ENCODE data around the gene UTS2R. TPM values are rescaled to one million over a fixed set of nuclear protein-coding genes. Genes with fewer than 3 reads are reported as not detected.

Gene UTS2R
- total RNA-seq, 1 donor from 2014 or later: 7.2 TPM

DNA sequence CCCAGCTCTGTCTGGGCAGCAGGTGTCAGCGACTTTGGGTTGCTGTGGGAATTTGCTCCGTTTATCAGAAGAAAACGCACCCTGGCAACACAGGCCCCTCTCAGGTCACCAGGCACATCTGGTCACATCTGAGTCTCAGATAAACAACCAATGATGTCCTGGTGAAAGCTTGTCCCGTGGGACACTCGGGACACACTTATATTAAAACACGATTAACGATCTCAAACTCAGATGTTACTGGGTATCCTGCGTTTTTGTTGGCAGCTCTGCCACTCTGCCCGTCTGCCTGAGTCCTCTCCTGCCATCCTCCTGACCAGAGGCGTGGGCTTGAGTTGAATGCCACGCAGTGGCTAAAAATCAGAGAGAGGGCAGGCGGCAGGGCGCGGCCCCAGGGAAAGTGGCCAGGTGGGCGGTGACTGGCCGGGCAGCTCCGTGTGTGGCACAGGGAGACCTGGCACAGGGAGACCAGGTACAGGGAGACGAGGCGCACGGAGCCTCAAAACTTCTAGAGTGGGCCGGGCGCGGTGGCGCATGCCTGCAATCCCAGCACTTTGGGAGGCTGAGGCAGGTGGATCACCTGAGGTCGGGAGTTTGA, 40.1 kb upstream of the UTS2R start:
- peaks cover 8% of the 10 kb centered on the region for H3K27me3 Mint-ChIP-seq (ENCODE audit: unreplicated experiment)
- peaks cover 8% of the 10 kb centered on the region for H3K4me1 Mint-ChIP-seq (ENCODE audit: low read depth, unreplicated experiment)
- no peak overlapping the region for H3K4me3 Mint-ChIP-seq (ENCODE audit: unreplicated experiment)
- H3K36me3 Mint-ChIP-seq (ENCODE audit: unreplicated experiment): no peaks in the 10 kb centered on the region
- H3K27ac Mint-ChIP-seq (ENCODE audit: unreplicated experiment): no peak overlapping the region
- TF ChIP-seq, protein P1, sequence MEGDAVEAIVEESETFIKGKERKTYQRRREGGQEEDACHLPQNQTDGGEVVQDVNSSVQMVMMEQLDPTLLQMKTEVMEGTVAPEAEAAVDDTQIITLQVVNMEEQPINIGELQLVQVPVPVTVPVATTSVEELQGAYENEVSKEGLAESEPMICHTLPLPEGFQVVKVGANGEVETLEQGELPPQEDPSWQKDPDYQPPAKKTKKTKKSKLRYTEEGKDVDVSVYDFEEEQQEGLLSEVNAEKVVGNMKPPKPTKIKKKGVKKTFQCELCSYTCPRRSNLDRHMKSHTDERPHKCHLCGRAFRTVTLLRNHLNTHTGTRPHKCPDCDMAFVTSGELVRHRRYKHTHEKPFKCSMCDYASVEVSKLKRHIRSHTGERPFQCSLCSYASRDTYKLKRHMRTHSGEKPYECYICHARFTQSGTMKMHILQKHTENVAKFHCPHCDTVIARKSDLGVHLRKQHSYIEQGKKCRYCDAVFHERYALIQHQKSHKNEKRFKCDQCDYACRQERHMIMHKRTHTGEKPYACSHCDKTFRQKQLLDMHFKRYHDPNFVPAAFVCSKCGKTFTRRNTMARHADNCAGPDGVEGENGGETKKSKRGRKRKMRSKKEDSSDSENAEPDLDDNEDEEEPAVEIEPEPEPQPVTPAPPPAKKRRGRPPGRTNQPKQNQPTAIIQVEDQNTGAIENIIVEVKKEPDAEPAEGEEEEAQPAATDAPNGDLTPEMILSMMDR (IDR thresholded peaks at IDR 0.05; ENCODE audit: partially characterized antibody, unreplicated experiment): no peak
- DNase-seq: no peak
- peaks cover 17% of the 10 kb centered on the region for H3K9me3 Mint-ChIP-seq (ENCODE audit: unreplicated experiment)

DNA sequence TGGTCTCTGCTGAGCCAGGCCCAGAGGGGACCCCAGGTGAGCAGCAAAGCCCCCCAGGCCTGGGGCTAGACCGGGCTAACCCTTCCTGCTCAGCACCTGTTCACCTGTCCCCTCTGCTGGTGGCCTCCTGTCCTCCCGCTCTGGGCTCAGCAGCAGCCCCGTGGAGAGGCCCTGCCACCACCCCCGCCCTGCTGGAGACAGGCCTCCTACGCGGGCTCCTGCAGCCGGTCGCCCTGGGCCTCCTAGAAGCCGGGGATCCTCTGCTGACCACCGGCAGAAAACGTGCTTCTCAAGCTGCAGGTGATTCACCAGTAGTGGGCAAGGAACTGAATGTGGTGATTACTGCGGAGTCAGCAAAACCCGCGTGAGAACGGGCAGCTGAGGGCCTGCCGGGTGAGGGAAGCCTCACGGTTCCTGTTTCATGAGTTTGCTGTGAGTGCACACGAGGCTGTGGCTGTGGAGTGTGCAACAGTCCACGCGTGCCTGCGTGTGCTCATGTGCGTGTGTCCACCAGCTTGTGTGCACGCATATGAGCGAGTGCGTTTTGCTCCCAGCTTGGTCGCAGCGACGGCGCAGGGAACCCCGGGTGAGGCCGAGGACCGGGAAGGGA, 38.8 kb upstream of the UTS2R start:
- TF ChIP-seq, protein P1 (IDR thresholded peaks at IDR 0.05; ENCODE audit: partially characterized antibody, unreplicated experiment): no peak
- Mint-ChIP-seq H3K36me3 (ENCODE audit: unreplicated experiment) (no peaks in the 10 kb centered on the region), H3K4me1 (ENCODE audit: low read depth, unreplicated experiment) (peaks cover 8% of the 10 kb centered on the region), H3K4me3 (ENCODE audit: unreplicated experiment) (peak overlapping the region; percentile 42), H3K9me3 (ENCODE audit: unreplicated experiment) (peaks cover 17% of the 10 kb centered on the region), H3K27me3 (ENCODE audit: unreplicated experiment) (peaks cover 8% of the 10 kb centered on the region), H3K27ac (ENCODE audit: unreplicated experiment) (no peak overlapping the region)
- DNase-seq: peak; percentile 40

DNA sequence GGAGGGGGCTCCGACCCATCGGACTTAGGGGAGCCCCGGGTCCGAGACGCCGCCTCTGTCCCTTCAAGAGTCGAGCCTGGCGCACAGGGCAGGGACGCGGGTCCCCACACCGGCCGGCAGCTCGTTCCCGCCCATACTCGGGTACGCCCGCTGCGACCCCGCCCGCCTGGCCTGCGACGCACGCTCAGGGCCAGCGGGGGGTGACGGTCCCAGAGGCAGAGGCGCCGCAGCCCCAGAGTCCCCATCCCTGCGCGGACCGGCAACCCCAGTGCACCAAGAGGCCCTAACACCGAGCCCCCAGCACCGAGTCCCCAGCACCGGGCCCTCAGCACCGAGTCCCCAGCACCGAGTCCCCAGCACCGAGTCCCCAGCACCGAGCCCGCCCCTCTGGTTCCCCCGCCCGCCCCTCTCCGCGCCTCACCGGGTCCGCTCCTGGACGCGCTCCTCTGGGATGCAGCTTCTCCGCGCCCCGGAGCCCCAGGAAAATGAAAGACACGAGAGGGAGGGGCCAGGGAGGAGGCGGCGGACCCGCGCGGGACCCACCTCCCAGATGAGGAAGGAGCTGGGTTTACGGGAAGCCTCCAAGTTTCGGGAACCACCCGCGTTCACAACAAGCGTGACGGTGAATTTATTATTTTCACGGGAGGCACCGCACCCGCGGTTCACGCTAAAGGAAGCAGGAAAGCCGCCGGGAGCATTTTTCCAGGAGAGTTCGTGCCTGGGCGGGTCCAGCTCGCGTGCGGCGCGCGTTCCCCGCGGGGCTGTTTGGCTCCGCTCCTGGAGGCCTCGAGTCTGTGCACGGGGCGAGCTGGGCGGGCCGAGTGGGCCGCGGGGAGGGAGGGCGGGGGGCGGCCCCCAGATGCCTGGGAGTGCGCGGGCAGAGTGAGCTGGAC, 38.0 kb upstream of the UTS2R start, which contains the start of gene SECTM1:
Gene SECTM1, minus strand, starts transcription at position 488 of the 893 bp plus-strand sequence. CDS start 6,526 bp downstream, outside the sequence.
- Mint-ChIP-seq H3K27ac (ENCODE audit: unreplicated experiment) (no peak within 1 kb of the TSS), H3K36me3 (ENCODE audit: unreplicated experiment) (no peaks in the 10 kb centered on the region), H3K4me3 (ENCODE audit: unreplicated experiment) (peak within 1 kb of the TSS; percentile 42), H3K9me3 (ENCODE audit: unreplicated experiment) (peaks cover 17% of the 10 kb centered on the region), H3K27me3 (ENCODE audit: unreplicated experiment) (peaks cover 8% of the 10 kb centered on the region), H3K4me1 (ENCODE audit: low read depth, unreplicated experiment) (peaks cover 8% of the 10 kb centered on the region)
- TF ChIP-seq, protein P1 (IDR thresholded peaks at IDR 0.05; ENCODE audit: partially characterized antibody, unreplicated experiment): no peak
- DNase-seq: peak; percentile 39

DNA sequence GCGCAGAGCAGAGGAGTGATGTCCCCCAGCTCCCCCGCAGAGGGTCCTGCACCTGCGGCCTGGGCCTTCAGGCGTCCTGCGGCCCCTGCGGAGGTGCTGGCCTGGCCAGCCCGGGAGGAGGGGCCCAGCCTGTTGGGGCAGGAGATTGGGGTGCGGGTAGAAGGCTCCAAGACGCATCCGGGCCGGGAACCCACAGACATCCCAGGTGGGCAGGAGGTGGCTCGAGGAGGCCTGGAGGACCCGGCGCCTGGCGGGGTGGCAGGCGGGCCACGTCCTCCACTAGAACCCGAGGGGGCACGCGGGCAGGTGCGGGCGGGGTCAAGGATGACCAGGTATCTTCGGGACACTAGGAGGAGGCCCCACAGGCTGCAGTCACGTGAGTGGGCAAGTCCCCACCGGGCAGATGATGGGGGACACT, 37.4 kb upstream of the UTS2R start:
- Mint-ChIP-seq H3K27me3 (ENCODE audit: unreplicated experiment) (peaks cover 15% of the 10 kb centered on the region), H3K4me3 (ENCODE audit: unreplicated experiment) (no peak overlapping the region), H3K9me3 (ENCODE audit: unreplicated experiment) (peaks cover 12% of the 10 kb centered on the region), H3K4me1 (ENCODE audit: low read depth, unreplicated experiment) (peaks cover 8% of the 10 kb centered on the region), H3K36me3 (ENCODE audit: unreplicated experiment) (no peaks in the 10 kb centered on the region), H3K27ac (ENCODE audit: unreplicated experiment) (no peak overlapping the region)
- DNase-seq: no peak
- TF ChIP-seq, protein P1 (IDR thresholded peaks at IDR 0.05; ENCODE audit: partially characterized antibody, unreplicated experiment): no peak

All from glutamatergic neuron (in vitro differentiated cells).